Measurements from ENCODE around the gene LYRM1. TPM values are rescaled to one million over a fixed set of nuclear protein-coding genes. Genes with fewer than 3 reads are reported as not detected.
A peak's percentile ranks its signal among the peaks of the same experiment; 100 is the strongest.

Gene LYRM1
- total and polyA plus RNA-seq, 2 of the 8 experiments (the other 6 are each of a cell fraction or from before 2014, with no cell fraction given), result 11.6 to 13.4 TPM

DNA sequence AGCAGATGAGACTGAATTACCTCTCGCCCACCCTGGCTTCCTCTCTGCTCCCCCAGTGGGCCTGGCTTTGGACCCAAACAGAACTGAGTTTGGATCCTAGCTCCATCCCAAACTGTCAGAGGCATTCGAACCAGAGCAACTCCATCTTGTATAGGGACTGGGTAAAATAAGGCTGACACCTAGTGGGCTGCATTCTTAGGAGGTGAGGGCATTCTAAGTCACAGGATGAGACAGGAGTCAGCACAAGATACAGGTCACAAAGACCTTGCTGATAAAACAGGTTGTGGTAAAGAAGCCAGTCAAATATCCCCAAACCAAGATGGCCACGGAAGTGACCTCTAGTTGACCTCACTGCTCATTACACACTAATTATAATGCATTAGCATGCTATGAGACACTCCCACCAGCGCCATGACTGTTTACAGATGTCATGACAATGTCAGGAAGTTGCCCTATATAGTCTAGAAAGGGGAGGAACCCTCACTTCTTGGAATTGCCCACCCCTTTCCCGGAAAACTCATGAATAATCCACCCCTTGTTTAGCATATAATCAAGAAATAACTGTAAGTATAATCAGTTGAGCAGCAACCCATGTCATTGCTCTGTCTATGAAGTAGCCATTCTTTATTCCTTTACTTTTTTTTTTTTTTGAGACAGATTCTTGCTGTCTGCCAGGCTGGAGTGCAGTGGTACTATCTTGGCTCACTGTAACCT lies 44.4 kb downstream of the LYRM1 start:
- no peak overlapping the region for H3K14ac ChIP-seq (ENCODE audit: insufficient read length)
- no peak overlapping the region for H2BK20ac ChIP-seq (ENCODE audit: low read length)
- H3K27me3 ChIP-seq (replicated peaks in 1 of 4; ENCODE audit: control insufficient read depth in 3 of 4, extremely low read depth in 1 of 4, insufficient read depth in 3 of 4, low read length in 3 of 4), result no peaks in the 10 kb centered on the region
- no peak overlapping the region for H2BK12ac ChIP-seq (ENCODE audit: low read depth, low read length)
- no peak overlapping the region for H4K5ac ChIP-seq (ENCODE audit: insufficient read length, low read depth, low read length)
- peaks cover 0 to 2% of the 10 kb centered on the region in 2 experiments; a peak in 1 of 4 replicates for H3K9me3 ChIP-seq (ENCODE audit: insufficient read depth in 2 of 2, low read depth in 1 of 2, low read length in 1 of 2)
- TF ChIP-seq HDAC2 (IDR thresholded peaks at IDR 0.05; ENCODE audit: borderline replicate concordance in 1 of 2, low read depth in 2 of 2, low read length in 2 of 2) (no peak), RAD21 (IDR thresholded peaks at IDR 0.05 in 1 of 2, conservative IDR thresholded peaks at IDR 0.05 in 1 of 2; ENCODE audit: low read depth in 2 of 2, low read length in 2 of 2) (peak; percentile 2 to 14; a peak in 1 of 4 replicates)
- no peak overlapping the region for H3K27ac ChIP-seq (ENCODE audit: low read depth, low read length)
- H3K56ac ChIP-seq (replicated peaks; ENCODE audit: insufficient read length, low read depth, low read length), result no peak overlapping the region
- H2AFZ ChIP-seq (ENCODE audit: low read length), result no peak overlapping the region
- H3K79me1 ChIP-seq (ENCODE audit: low read depth, low read length), result no peaks in the 10 kb centered on the region
- WGBS, 2 experiments (ENCODE audit: extremely low coverage in 1 of 2, insufficient coverage in 1 of 2, insufficient read length in 1 of 2, insufficient replicate concordance in 2 of 2, low coverage in 1 of 2, low lambda C conversion rate in 2 of 2, missing lambda C conversion rate in 1 of 2), result 91% methylated on average over 5 of the region's 5 CpGs; no CpG with 5 or more reads in 1 of the 2 experiments
- no peak for FAIRE-seq
- CTCF ChIA-PET (ENCODE audit: partially characterized antibody), result interaction anchor here (0.6 kb wide), 1 partner anchor 84 kb away, joined by 3 read pairs; no protein-coding TSS in a partner anchor
- H3K4me3 ChIP-seq (ENCODE audit: extremely low read depth in 1 of 4, insufficient read depth in 2 of 4, low read depth in 3 of 4, low read length in 4 of 4), result no peak overlapping the region
- no peak overlapping the region for H2AK5ac ChIP-seq (ENCODE audit: low read depth, low read length)
- H3K4me2 ChIP-seq (ENCODE audit: insufficient read depth in 1 of 2, low read depth in 2 of 2, low read length in 2 of 2), result no peak overlapping the region
- H3K9ac ChIP-seq (replicated peaks in 1 of 4; ENCODE audit: extremely low read depth in 1 of 4, low read depth in 3 of 4, low read length in 3 of 4), result no peak overlapping the region
- POLR2A ChIA-PET (ENCODE audit: partially characterized antibody), result no interaction called here
- no peaks in the 10 kb centered on the region for H4K20me1 ChIP-seq (replicated peaks in 1 of 2; ENCODE audit: control insufficient read depth in 1 of 2, insufficient read depth in 2 of 2, low read length in 2 of 2)
- H3K79me2 ChIP-seq (ENCODE audit: control insufficient read depth in 1 of 2, insufficient read depth in 2 of 2, low read length in 2 of 2), result no peaks in the 10 kb centered on the region
- H3K4ac ChIP-seq (replicated peaks; ENCODE audit: insufficient read length, low read depth, low read length), result no peak overlapping the region
- H3K23ac ChIP-seq (ENCODE audit: insufficient read length), result no peak overlapping the region
- H3K18ac ChIP-seq (ENCODE audit: extremely low read depth, low read length), result no peak overlapping the region
- H2BK5ac ChIP-seq (ENCODE audit: low read depth, low read length), result no peak overlapping the region
- DNase-seq (ENCODE audit: low read depth in 1 of 2, low spot score in 2 of 2), result no peak
- no peaks in the 10 kb centered on the region for H3K36me3 ChIP-seq (ENCODE audit: control insufficient read depth in 2 of 4, insufficient read depth in 4 of 4, low read length in 3 of 4)
- 0 out of 2 replicates have a peak, but pooled peaks cover 2% of the 10 kb centered on the region for H3K23me2 ChIP-seq (ENCODE audit: low read depth, low read length)
- no peak overlapping the region for H2BK120ac ChIP-seq (replicated peaks; ENCODE audit: low read depth, low read length)
- no peak overlapping the region for H4K91ac ChIP-seq (replicated peaks; ENCODE audit: insufficient read length, low read length)
- no peak overlapping the region for H4K8ac ChIP-seq (ENCODE audit: extremely low read depth, insufficient read depth, low read length)
- no peak overlapping the region for H2BK15ac ChIP-seq (ENCODE audit: low read length)
- H3K4me1 ChIP-seq (replicated peaks in 1 of 4; ENCODE audit: control insufficient read depth in 3 of 4, insufficient read depth in 4 of 4, low read length in 3 of 4), result no peaks in the 10 kb centered on the region
